Spinal cord (tissue), 10 donors: Measurements from ENCODE around the gene SEC14L1. TPM values are rescaled to one million over a fixed set of nuclear protein-coding genes. Genes with fewer than 3 reads are reported as not detected.

Source experiments
- DNase-seq, 6 donors: peaks; one replicate each; pipeline versions ENCODE4 v3.0.0 to v3.0.0-alpha.2; 2013 to 2015; ENCODE audit warnings: low spot score in 6 of 6, low read depth in 4 of 6
- H3K27ac ChIP-seq: one replicate; pipeline ENCODE4 v1.5.1; 2013; ENCODE audit warnings: low read depth, low read length, control low read depth
- H3K27me3 ChIP-seq: one replicate; pipeline ENCODE4 v1.6.1; 2013; ENCODE audit warnings: low read length; ENCODE audit not compliant: control insufficient read depth, insufficient read depth
- H3K36me3 ChIP-seq: one replicate; pipeline ENCODE4 v1.6.1; 2013; ENCODE audit warnings: low read length; ENCODE audit not compliant: control insufficient read depth, insufficient read depth
- H3K4me1 ChIP-seq: one replicate; pipeline ENCODE4 v1.6.1; 2013; ENCODE audit warnings: low read length; ENCODE audit not compliant: control insufficient read depth, insufficient read depth
- H3K4me3 ChIP-seq: one replicate; pipeline ENCODE4 v1.5.1; 2013; ENCODE audit warnings: low read depth, low read length, control low read depth
- H3K9me3 ChIP-seq: one replicate; pipeline ENCODE4 v1.6.1; 2013; ENCODE audit warnings: low read length; ENCODE audit not compliant: control insufficient read depth, insufficient read depth
- WGBS: methylation state at CpG from one replicate; pipeline ENCODE4 v1.1.5; 2013; ENCODE audit warnings: missing lambda C conversion rate; ENCODE audit not compliant: insufficient coverage; 5-methylcytosine and 5-hydroxymethylcytosine counted together
- polyA plus RNA-seq, 2 donors: library from polyadenylated mRNA; unstranded; fragments of 120-200 nt; gene quantifications; one replicate each; pipeline ENCODE4 v1.2.1, GENCODE V29; 2013; ENCODE audit not compliant: insufficient read length in 2 of 2
- total RNA-seq, 2 donors: library from RNA; depleted of rRNA in 1 of 2; stranded (reverse); fragments of 120-200 nt in 1 of 2; fragments of >200 nt in 1 of 2; gene quantifications; one replicate each; pipeline versions ENCODE4 v1.2.3 to v1.2.4, GENCODE V29; 2013 to 2014
- donor health status: healthy.

SEC14L1 gene
- total and polyA plus RNA-seq, 4 donors: 42.2 to 81.9 (median 69.1) TPM

DNA sequence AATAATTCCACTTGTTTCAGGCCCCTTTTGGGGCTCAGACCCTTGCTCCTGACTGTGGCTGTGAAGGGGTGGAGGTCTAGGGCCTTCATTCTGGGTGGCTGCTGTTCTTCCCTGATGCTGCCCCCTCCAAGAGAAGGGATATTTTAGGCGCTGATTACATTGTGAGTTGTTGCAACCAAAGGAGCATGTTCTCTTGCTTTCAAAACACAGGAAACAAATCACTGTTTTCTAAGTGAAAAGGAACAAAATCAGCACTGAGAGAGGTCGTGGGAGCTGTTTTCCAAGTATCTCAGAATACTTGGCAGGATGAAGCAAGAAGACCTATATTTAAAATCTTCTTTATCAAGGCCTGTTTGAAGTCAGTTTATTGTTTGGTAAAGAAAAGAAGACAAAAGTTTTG, 25.3 kb upstream of the SEC14L1 start:
- peak overlapping the region; percentile 33 for H3K27ac ChIP-seq
- WGBS: 50% methylated on average over 2 of the region's 2 CpGs
- no peak for DNase-seq
- peaks cover 3% of the 10 kb centered on the region for H3K4me1 ChIP-seq
- no peak overlapping the region for H3K4me3 ChIP-seq
- no peaks in the 10 kb centered on the region for H3K9me3 ChIP-seq
- H3K36me3 ChIP-seq: no peaks in the 10 kb centered on the region
- no peaks in the 10 kb centered on the region for H3K27me3 ChIP-seq

DNA sequence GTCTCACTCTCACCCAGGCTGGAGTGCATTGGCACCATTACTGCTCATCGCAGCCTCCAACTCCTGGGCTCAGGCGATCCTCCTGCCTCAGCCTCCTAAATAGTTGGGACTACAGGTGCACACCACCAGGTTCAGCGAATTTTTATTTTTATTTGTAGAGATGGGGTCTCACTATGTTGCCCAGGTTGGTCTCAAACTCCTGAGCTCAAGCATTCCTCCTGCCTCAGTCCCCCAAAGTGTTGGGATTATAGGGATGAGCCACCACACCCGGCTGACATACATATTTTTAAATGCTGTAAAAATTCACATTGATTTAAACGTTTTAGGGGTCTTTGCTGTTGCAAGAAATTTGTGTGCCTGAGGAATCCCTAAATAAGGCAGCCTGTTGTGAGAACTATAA, 24.8 kb upstream of the SEC14L1 start:
- Histone ChIP-seq H3K9me3 (no peaks in the 10 kb centered on the region), H3K27me3 (no peaks in the 10 kb centered on the region), H3K36me3 (no peaks in the 10 kb centered on the region), H3K4me3 (no peak overlapping the region), H3K27ac (peak overlapping the region; percentile 33), H3K4me1 (peaks cover 7% of the 10 kb centered on the region)
- DNase-seq: no peak
- WGBS: 100% methylated on average over 1 of the region's 5 CpGs

- H3K36me3 ChIP-seq: no peaks in the 10 kb centered on the region
- H3K9me3 ChIP-seq: no peaks in the 10 kb centered on the region
- H3K4me1 ChIP-seq: peaks cover 7% of the 10 kb centered on the region
- H3K27ac ChIP-seq: peak overlapping the region; percentile 33
- 66% methylated on average over 2 of the region's 3 CpGs for WGBS
- no peak overlapping the region for H3K4me3 ChIP-seq
- no peak for DNase-seq
- no peaks in the 10 kb centered on the region for H3K27me3 ChIP-seq
Observed at GRCh38 chr17:77116371-77116860, 24.4 kb upstream of the SEC14L1 start.

DNA sequence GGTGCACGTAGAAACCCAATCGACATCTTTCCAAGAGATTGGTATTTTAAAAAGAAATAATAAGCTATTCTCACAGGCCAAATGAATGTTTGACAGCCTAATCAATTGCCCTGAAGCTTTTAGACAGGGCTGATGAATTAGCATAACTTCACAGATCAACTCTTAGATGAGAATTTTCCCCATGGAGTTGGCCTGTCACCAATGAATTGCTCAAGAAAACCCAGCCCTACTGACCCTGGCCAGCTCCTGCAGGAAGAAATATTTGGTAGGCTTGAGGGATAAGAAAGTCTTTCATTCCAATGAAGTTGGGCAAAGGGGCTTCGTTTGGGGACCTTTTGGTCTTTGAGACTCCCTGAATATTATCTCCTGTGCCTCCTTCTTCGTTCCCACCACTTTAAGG, 23.4 kb upstream of the SEC14L1 start:
- WGBS: 80% methylated on average over 1 of the region's 4 CpGs

GRCh38 chr17:77118251-77118928, 22.4 kb upstream of the SEC14L1 start:
- peaks cover 7% of the 10 kb centered on the region for H3K4me1 ChIP-seq
- H3K27ac ChIP-seq: no peak overlapping the region
- no peaks in the 10 kb centered on the region for H3K9me3 ChIP-seq
- no peak overlapping the region for H3K4me3 ChIP-seq
- H3K27me3 ChIP-seq: no peaks in the 10 kb centered on the region
- no peaks in the 10 kb centered on the region for H3K36me3 ChIP-seq
- peak in 1 of 6 donors; percentile 50 for DNase-seq
- 86% methylated on average over 14 of the region's 18 CpGs for WGBS

More for the DNA sequence above, 23.4 kb upstream of the SEC14L1 start:
- no peak overlapping the region for H3K4me3 ChIP-seq
- H3K9me3 ChIP-seq: no peaks in the 10 kb centered on the region
- no peak overlapping the region for H3K27ac ChIP-seq
- H3K36me3 ChIP-seq: no peaks in the 10 kb centered on the region
- H3K4me1 ChIP-seq: peaks cover 7% of the 10 kb centered on the region
- no peak for DNase-seq
- H3K27me3 ChIP-seq: no peaks in the 10 kb centered on the region

DNA sequence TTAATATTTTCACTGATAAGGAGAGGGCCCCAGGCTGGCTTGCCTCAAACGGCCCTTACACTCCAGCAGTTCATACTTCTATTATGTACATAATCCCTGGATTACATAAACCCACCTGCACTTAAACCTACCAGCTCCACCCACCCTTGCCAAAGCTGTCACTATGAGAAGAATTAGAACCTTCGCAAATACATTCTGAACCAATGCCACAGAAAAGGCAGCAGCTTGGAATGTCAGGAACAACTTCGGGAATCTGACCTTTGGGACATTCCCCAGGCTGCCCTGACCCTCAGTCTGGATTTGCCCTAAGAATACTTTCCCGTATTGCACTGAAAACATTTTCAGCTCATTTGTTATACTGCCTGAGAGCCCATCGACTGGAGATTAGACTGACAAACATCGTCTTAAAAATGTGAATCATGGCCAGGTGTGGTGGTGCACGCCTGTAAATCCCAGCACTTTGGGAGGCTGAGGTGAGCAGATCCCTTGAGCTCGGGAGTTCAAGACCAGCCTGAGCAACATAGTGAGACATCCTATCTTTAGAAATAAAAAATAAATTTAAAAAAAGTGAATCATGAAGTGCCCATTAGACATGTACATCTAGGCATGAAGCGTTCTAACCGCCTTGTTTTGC, 21.0 kb upstream of the SEC14L1 start:
- Histone ChIP-seq H3K4me3 (no peak overlapping the region), H3K4me1 (peaks cover 7% of the 10 kb centered on the region), H3K27me3 (no peaks in the 10 kb centered on the region), H3K9me3 (no peaks in the 10 kb centered on the region), H3K36me3 (no peaks in the 10 kb centered on the region), H3K27ac (no peak overlapping the region)
- WGBS: 89% methylated on average over 7 of the region's 10 CpGs
- DNase-seq: no peak

DNA sequence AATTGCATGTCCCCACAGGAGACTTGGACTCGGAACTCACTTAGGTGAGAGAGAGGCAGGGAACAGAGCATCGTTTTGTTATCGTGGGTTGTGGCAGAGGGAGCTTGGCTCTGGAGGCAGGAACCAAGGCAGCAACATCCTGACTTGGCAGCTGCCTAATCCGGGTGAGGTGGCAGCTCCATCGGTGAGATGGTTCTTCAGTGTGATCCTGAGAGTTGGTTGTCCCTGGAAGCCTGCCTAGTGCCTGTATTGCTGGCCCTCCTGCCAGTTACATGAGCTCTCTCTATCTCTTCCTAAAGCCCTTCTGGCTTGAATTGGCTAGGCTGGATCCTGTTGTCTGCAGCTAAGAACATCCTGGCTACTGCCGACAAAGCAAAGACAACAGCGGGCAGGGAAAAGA, 19.9 kb upstream of the SEC14L1 start:
- Histone ChIP-seq H3K4me3 (no peak overlapping the region), H3K27ac (no peak overlapping the region), H3K27me3 (no peaks in the 10 kb centered on the region), H3K4me1 (peaks cover 7% of the 10 kb centered on the region), H3K9me3 (no peaks in the 10 kb centered on the region), H3K36me3 (no peaks in the 10 kb centered on the region)
- 77% methylated on average over 7 of the region's 7 CpGs for WGBS
- peak in 1 of 6 donors; percentile 18 for DNase-seq

GRCh38 chr17:77124192-77124889, 16.4 kb upstream of the SEC14L1 start:
- no peak overlapping the region for H3K27ac ChIP-seq
- H3K9me3 ChIP-seq: no peaks in the 10 kb centered on the region
- H3K36me3 ChIP-seq: no peaks in the 10 kb centered on the region
- no peaks in the 10 kb centered on the region for H3K27me3 ChIP-seq
- no peak overlapping the region for H3K4me3 ChIP-seq
- no peak for DNase-seq
- 74% methylated on average over 8 of the region's 15 CpGs for WGBS
- peaks cover 10% of the 10 kb centered on the region for H3K4me1 ChIP-seq

DNA sequence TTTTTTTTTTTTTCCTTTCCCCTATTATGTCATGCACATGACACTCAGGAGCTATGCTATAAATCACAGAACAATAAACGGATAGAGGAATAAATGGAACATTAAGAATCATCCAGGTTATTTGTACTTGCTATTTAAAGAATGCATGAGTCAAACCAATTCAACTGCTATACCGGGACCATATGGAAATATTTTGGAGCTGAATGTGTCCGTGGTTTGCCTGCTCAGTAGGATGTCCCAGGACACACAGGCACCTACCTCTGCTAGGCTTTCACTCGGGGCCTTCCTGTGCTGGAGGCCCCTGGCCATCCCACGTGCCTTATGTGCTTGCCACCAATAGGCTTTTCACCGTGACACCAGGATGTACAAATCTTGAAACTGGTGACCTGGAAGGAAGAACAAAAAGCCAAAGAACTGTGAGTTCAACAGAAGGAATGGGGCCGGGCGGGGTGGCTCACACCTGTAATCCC, 15.3 kb upstream of the SEC14L1 start:
- H3K27ac ChIP-seq: no peak overlapping the region
- 77% methylated on average over 7 of the region's 8 CpGs for WGBS

More for the DNA sequence above, 15.3 kb upstream of the SEC14L1 start:
- no peaks in the 10 kb centered on the region for H3K36me3 ChIP-seq
- H3K9me3 ChIP-seq: no peaks in the 10 kb centered on the region
- no peaks in the 10 kb centered on the region for H3K27me3 ChIP-seq
- no peak overlapping the region for H3K4me3 ChIP-seq
- peaks cover 22% of the 10 kb centered on the region for H3K4me1 ChIP-seq
- DNase-seq: no peak
